DOHH2 (cell line): Measurements from ENCODE around the gene UBE2F.

Experiments used
- EZH2phosphoT487 ChIP-seq: fragments of 200-600 bp; sonication (generic); IDR thresholded peaks from 2 replicates; pipeline ENCODE4 v1.6.1; 2017; ENCODE audit warnings: borderline replicate concordance, mild to moderate bottlenecking, antibody characterized with exemption, low read length, moderate library complexity, mixed read lengths
- TF ChIP-seq, protein P1 (sequence below): fragments of 200-600 bp; sonication (generic); IDR thresholded peaks from one replicate; pipeline ENCODE4 v1.5.1; 2014; ENCODE audit warnings: antibody characterized with exemption, mild to moderate bottlenecking, low read depth, low read length; ENCODE audit not compliant: poor library complexity, severe bottlenecking

GRCh38 chr2:237943395-237944094 lies 23.3 kb upstream of the UBE2F start:
- TF ChIP-seq, protein P1, sequence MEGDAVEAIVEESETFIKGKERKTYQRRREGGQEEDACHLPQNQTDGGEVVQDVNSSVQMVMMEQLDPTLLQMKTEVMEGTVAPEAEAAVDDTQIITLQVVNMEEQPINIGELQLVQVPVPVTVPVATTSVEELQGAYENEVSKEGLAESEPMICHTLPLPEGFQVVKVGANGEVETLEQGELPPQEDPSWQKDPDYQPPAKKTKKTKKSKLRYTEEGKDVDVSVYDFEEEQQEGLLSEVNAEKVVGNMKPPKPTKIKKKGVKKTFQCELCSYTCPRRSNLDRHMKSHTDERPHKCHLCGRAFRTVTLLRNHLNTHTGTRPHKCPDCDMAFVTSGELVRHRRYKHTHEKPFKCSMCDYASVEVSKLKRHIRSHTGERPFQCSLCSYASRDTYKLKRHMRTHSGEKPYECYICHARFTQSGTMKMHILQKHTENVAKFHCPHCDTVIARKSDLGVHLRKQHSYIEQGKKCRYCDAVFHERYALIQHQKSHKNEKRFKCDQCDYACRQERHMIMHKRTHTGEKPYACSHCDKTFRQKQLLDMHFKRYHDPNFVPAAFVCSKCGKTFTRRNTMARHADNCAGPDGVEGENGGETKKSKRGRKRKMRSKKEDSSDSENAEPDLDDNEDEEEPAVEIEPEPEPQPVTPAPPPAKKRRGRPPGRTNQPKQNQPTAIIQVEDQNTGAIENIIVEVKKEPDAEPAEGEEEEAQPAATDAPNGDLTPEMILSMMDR, result no peak
- TF ChIP-seq EZH2phosphoT487, result no peak
